ENCODE results near the gene TINCR.

- TF ChIP-seq POLR2A (IDR thresholded peaks at IDR 0.05; ENCODE audit: low read depth, low read length), result no peak
- no peak for TF ChIP-seq POLR2AphosphoS5 (IDR thresholded peaks at IDR 0.05; ENCODE audit: low read depth, low read length)
- no peak for TF ChIP-seq TAF1 (IDR thresholded peaks at IDR 0.05; ENCODE audit: low read depth, low read length)
- no peak for TF ChIP-seq SPI1 (IDR thresholded peaks at IDR 0.05; ENCODE audit: low read depth, low read length)
- TF ChIP-seq PAX5 (IDR thresholded peaks at IDR 0.05; ENCODE audit: insufficient read depth, low read length, severe bottlenecking), result no peak
- no peak for TF ChIP-seq POU2F2 (IDR thresholded peaks at IDR 0.05; ENCODE audit: low read depth, low read length)
Observed at GRCh38 chr19:5609881-5610448, 42.2 kb upstream of the TINCR start.
